OCI-LY3 (cell line): ENCODE results near the gene CXCL16.

Experiments used
- CTCF ChIP-seq: fragments of 200-600, 300-600 bp; sonication (generic); IDR thresholded peaks from 2 replicates; pipeline ENCODE4 v1.5.1; 2014; ENCODE audit warnings: antibody characterized with exemption, low read length, low read depth
- EZH2phosphoT487 ChIP-seq: fragments of 200-600 bp; shearing (Covaris generic); IDR thresholded peaks from 2 replicates; pipeline ENCODE4 v1.6.1; 2018; ENCODE audit warnings: antibody characterized with exemption, mixed run types, low read depth

- no peak for TF ChIP-seq CTCF
- no peak for TF ChIP-seq EZH2phosphoT487
These were observed 21.5 kb downstream of the CXCL16 start for GRCh38 chr17:4718276-4718675.
